Ureter (tissue), 1 donor: Measurements from ENCODE around the gene PYHIN1. TPM values are rescaled to one million over a fixed set of nuclear protein-coding genes. Genes with fewer than 3 reads are reported as not detected.
A peak's percentile ranks its signal among the peaks of the same experiment; 100 is the strongest.
"Not testable (repeated sequence)": the region's sequence is repeated elsewhere in the genome, so short reads cannot be mapped to it uniquely, and the experiment has no call there.

ENCODE experiments used
- DNase-seq: peaks from one replicate; pipeline ENCODE4 v3.0.0-alpha.2; 2020; ENCODE audit warnings: low spot score
- total RNA-seq: library from RNA; stranded (reverse); gene quantifications from one replicate; pipeline ENCODE4 v1.2.4, GENCODE V29; 2023
- donor health status: DM: yes; HTN: yes; CAD: no.

The PYHIN1 gene
- total RNA-seq, 1 donor from 2014 or later: 2.1 TPM

DNA sequence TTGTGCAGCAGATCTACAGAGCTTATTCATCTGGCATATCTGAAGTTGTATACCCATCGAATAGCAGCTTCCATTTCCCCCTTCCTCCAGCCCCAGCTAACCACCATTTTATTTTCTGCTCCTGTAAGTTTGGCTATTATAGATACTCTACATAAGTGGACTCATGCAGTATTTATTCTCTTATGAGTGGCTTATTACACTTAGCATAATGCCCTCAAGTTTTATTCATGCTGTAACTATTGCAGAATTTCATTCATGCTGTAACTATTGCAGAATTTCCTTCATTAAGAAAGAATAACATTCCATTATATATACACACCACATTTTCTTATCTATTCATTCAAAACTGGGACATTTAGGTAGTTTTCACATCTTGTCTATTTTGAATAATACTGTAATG lies 47.9 kb downstream of the PYHIN1 start:
- DNase-seq: no peak

DNA sequence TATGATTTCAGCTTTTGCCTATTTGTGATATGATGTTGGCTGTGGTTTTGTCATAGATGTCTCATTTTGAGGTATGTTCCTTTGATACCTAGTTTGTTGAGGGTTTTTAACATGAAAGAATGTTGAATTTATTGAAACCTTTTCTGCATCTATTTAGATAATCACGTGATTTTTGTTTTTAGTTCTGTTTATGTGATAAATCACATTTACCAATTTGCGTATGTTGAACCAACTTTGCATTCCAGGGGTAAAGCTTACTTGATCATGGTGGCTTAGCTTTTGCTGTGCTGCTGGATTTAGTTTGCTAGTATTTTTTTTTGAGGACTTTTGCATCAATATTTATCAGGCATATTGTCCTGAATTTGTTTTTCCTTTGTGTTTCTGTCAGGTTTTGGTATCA lies 51.9 kb downstream of the PYHIN1 start:
- no peak for DNase-seq

DNA sequence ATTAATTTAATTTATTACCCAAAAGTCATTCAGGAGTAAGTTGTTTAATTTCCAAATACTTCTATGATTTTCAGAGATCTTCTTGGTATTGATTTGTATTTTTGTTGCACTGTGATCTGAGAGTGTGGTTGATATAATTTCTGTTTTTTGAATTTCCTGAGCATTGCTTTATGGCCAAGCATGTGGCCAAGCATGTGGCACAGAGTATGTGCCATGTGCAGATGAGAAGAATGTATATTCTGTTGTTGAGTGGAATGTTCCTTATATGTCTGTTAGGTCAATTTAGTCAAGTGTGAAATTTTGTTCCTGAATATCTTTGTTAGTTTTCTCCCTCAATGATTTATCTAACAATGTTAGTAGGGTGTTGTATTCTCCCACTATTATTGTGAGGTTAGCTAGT lies 53.0 kb downstream of the PYHIN1 start:
- no peak for DNase-seq

DNA sequence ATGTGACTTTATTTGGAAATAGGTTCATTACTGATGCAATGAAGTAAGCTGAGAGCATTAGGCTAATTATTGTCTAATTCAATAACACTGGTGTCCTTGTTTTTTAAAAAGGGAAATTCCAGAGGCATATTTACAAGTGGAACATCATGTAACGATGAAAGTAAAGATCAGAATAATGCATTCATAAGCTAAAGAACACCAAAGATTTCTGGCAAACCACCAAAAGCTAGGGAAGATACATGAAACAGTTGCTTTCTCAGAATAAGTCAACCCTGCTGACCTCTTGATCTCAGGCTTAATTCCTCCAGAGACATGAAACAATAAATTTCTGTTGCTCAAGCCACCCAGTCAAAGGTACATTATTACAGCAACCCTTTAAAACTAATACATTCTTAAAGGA lies 58.1 kb downstream of the PYHIN1 start:
- DNase-seq: no peak

DNA sequence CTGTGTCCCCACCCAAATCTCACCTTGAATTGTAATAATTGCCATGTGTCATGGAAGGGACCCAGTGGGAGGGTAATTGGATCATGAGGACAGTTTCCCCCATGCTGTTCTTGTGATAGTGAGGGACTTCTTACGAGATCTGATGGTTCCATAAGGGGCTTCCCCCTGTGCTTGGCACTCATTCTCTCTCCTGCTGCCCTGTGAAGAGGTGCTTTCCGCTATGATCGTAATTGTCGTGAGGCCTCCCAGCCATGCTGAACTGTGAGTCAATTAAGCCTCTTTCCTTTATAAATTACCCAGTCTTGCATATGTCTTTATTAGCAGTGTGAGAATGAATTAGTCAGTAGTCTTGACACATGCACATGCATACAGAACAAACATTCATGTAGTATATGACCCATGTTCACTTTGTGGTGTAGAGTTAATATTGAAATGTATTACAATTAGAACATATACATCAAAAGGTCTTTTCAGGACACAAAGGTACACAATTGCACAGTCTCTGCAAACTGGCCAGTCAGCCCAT lies 61.5 kb downstream of the PYHIN1 start:
- no peak for DNase-seq

DNA sequence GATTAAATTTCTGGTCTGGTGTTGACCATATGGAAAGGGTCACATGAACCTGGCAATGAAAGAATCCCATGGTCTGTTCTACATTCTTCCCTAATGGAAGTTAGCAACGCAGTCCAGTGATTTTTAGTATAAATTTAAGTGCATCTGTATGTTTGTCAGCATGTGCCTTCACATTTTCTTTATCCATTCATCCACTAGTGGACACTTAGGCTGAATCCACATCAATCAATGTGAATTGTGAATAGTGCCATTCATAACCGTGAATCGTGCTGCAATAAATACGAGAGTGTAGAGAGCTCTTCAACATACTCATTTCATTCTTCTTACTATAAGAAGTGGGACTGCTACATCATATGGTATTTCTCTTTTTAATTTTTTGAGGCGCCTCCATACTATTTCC lies 65.6 kb downstream of the PYHIN1 start:
- DNase-seq: no peak

DNA sequence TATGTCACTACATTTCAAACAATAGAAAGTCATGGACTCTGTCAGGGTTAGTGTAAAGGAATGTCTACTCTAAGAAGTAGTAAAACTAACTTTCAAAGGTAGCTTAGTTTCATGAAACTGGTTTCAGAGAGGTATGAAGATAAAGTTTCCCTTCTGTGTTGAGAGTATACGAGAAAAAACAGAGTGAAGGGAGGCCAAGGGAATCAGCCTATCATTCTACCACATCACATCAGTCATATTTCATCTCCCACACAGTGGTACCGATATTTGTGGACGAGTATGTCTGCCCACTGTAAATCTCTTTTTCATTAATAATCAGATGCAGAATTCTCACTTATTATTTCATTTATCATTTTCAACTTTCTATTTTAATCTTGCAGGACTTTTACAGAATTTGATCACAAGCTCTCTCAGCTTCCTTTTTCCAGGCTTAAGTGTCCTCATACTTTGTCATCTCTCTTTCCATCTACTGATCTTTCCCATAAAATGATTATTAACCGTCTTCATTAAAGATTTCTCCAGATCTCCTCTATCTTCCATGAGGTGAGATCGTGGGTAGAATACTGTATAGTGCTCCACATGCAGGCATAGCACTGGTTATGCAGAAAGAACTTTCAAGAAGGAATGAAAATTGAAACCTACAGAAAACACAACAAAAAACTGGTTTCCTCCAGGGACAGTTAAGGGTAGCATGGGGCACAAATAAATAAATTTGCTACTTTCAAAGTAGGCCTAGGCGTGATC lies 66.9 kb downstream of the PYHIN1 start:
- no peak for DNase-seq

DNA sequence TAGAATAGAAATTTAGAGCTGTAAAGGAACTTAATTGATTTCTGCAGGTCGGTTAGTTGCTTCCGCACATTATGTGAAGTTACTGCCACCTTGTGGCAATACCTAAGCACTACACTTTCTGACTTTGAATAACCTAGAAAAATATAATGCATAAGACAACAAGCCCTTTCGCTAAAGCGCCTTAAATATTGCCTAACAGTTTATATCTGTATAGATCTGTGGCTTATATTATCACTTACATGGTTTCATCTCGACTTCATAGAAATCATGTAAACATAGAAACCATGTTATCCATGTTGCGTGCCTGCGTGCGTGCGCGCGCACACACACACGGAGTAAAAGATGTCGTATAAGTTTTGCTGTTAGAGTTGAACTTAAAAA lies 67.4 kb downstream of the PYHIN1 start:
- DNase-seq: no peak

DNA sequence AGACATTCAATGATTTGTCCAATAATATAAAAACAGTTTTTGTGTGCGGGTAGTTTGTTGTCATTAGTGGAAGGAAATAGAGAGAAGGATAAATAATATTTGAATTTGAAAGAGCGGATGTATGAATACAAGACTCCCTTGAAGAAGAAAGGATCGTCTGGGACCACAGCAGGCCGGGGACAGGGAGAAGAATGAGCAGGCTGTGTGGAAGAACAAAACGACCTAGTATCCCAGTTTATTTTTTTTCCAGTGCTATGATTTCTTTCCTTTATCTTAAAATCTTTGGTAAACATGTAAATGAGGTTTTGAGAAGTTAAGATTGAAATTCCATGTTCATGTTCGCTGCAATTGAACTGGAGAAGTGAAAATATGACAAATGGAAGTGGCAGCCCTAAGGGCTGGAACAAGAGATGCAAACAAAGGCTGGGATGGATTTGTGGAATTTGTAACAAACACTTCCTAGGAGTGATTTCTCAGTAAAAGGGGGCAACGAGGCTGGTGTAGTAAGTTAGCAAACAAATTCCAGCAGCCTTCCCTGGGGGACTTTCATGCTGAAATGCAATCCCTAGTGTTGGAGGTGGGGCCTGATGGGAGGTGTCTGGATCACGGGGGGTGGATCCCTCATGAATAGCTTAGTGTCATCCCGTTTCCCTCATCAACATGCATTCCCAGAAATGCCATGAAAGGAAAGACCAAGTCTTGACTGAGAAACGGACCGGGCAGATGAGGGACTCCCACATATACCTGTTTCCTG lies 68.1 kb downstream of the PYHIN1 start:
- DNase-seq: peak; percentile 82

DNA sequence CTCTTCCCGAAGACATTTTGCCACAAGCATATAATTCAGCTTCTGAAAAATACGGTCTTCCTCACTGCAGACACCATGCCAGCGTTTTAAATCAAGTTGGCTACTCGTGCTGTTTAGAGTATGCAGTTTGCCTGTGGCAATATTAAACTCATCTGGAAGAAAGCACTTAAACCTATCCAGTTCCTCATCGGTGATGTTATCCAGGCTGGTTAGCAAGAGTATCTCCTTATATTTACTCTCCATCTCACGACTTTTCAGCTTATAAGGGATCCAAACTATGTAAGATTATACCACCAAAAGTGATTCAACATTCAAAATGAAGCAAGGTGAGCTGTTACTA lies 68.7 kb downstream of the PYHIN1 start:
- no peak for DNase-seq

DNA sequence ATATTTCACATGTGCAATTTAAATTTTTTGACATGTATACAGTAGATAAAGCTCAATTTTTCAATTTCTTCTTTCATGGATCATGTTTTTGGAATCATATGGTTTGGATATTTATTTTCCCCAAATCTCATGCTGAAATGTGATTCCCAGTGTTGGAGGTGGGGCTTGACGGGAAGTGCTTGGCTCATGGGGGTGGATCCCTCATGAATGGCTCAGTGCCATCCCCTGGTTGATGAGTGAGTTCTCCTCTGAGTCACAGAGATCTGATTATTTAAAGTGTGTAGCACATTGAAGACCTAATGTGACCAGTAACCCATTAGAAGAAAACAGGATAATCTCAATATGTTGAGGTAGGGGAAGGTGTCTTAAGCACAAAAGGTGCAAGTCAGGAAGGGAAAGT lies 69.3 kb downstream of the PYHIN1 start:
- DNase-seq: peak; percentile 85

DNA sequence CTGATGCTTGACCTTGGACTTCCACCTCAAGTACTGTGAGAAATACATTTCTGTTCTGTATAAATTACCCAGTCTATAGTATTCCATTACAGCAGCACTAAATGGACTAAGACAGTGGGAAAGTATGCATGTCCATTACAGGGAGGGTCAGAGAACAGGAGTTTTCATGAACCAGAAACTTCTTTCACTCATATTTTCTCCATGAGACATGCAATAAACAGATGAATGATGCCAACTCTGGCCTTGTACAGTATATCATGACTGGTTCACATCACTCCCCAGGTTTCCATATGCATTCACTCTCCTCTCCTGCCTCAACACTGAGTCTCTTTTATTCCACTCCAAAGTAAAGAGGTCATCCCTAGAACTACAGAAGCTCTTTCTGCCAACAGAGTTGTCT lies 73.8 kb downstream of the PYHIN1 start:
- DNase-seq: no peak

DNA sequence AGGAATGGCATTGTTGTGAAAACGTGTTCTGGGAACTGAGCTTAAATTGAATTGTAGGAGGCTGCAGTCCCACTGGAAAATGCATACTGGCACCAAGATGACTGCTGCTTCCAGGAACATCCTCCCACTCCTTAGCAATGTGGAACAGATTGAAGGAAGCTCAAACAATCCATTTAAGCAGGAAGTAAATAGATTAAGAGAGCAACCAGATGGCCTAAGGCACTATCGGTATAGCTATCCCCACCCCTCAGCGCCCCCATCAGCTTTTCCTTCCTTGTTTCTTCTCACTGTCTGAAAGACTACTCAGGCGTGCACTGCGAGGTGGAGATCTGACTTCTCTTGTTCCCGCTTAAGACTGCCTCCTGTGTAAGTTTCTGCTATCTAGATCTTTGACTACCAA lies 74.3 kb downstream of the PYHIN1 start:
- no peak for DNase-seq

DNA sequence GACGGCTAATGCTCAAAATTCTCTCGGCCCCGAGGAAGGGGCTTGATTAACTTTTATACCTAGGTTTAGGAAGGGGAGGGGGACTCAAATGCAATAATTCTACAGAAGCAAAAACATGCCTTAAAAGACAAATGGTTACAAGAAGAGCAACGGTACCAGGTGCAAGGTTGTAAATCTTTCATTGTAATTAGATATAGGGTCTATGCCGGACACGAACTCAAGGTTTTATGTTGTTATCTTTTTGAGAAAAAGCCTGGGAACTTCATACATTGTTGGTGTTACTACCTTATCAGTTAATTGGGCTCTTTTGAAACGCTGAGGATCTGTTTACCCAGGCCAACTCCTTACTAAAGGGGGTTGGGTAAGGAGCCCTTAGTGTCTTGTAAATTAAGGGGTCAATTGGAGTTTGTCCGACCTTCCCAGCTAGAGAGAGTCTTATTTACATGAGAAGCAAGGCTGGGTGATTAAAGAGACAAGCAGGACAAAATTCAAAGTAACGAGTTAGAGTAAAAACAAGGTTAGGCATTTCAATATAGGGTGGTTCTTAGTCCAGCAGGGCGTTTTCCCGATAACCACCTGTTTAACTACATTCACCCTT lies 75.0 kb downstream of the PYHIN1 start:
- not testable (repeated sequence) for DNase-seq

DNA sequence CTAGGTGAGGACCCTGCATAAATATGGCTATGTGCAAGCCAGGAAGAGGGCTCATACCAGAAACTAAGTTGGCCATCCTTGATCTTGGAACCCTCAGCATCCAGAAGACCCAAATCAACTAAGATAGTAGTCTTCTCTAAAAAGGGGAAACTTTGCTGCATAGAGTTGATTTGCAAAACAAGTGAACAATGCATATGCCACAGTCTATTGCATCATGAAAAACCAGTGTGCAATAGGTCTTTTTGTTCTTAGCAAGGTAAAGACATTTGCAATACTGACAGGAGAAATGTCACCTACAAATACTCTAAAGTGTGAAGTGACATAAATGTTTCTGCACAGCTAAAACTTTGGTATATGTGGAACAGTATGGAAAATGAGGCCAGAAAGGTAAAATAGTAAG lies 76.4 kb downstream of the PYHIN1 start:
- no peak for DNase-seq

DNA sequence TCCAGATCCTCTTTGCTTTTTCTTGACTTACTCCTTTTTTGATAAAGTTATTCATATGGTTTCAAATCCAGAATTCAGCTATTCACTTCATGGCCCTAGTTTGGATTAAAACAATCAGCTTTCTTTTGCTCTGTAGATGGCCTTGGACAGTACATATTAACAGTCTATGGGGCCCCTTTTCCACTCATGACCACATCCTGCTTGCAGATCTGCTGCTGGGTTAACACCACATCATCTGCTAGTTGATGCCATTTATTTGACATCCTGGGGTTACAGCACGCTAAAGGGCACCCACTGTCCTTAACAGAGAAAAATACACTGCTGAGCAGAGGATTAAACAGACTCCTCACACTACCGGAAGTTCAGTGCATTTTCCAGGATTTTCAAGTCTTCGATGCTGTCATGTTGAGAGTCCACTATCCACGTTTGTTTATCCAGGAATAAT lies 77.4 kb downstream of the PYHIN1 start:
- no peak for DNase-seq

DNA sequence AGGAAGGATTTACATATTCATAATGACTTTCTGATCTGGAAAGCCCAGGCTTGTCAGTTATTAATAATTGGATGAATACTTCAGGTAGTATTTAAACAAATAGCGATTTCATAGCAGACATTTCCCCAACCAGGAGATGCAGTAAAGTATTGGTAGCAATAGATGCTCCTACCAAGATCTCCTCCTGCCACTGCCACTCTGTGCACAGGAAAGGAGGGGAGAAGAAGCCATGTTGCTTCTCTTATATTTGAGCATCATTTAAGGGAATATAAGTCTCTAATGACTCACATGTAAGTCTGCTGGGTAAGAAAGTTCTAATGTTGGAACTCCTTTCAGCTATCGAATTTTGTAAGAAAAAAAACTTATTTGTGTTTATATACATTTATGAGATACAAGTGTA lies 77.9 kb downstream of the PYHIN1 start:
- no peak for DNase-seq

DNA sequence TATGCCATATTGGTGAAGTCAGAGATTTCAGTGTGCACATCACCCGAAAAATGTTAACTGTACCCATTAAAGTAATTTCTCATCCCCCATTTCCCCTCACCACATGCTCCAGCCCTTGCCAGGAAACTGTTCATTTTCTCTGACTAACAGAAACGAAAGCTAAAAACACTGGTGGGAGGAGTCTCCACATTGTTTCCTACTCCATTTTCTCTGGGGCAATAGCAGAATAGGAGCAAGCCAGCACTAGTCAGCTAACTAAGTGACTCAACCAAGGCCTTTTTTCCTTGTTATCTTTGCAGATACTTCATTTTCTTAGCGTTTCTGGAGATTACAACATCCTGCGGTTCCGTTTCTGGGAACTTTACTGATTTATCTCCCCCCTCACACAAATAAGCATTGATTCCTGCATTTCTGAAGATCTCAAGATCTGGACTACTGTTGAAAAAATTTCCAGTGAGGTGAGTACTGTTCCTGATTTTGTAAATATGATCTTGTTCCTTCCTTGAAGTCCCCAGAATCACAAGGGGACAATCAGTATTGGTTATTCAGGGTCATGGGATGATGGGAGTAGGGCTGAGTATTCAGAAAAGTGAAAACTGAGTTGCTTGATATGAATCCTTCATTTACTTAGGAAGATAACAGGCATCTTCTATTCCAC lies 78.5 kb downstream of the PYHIN1 start, which contains the start of gene IFI16:
TSS of gene IFI16 (plus strand) at position 204 of the 658 bp plus-strand sequence. CDS start 4,774 bp downstream, outside the sequence.
- DNase-seq: peak; percentile 73

DNA sequence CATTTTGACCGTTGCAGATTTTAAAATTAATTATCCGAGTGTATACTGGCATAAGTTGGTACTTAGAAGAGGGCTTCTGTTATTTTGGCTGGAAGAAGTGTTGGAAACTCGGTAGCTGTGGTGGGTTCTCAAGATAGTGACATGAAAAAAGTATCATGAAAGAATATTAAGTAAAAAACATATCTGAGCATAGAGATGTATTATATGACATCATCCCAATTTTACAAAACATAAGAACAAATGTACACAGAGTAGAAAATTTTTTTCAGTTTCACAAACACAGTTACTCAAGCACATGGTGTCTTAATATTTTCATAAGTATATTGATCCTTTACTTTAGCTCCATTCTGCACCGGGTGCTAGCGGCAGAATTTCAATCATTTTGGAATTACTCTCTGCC lies 79.0 kb downstream of the PYHIN1 start:
- DNase-seq: no peak

DNA sequence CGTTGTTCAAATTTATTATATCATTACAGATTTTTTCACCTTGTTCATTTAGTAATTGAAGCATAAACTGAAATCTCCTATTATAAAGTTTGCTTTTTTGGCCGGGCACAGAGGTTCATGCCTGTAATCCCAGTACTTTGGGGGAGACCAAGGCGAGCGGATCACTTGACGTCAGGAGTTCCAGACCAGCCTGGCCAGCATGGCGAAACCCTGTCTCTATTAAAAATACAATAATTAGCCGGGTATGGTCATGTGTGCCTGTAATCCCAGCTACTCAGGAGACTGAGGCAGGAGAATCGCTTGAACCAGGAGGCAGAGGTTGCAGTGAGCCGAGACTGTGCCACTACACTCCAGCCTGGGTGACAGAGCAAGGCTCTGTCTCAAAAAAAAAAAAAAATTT lies 79.6 kb downstream of the PYHIN1 start:
- not testable (repeated sequence) for DNase-seq

DNA sequence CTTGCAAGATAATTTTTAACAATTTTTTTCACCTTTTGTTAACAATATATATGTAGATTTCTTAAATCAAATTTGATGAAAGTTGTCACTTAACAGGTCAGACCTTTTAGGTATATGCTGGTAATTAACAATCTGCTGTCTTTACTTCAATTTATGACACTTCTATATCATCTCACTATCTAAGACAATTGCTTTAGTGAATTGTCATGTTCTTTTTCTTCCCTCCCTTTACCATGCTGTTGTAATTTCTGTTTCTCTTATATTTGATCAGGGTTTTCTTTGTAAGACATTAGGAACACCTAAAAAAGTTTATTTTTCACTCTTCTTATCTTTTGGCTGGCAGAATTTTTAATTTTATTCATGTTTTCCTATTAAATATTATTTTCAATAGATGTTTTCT lies 80.4 kb downstream of the PYHIN1 start:
- DNase-seq: no peak

DNA sequence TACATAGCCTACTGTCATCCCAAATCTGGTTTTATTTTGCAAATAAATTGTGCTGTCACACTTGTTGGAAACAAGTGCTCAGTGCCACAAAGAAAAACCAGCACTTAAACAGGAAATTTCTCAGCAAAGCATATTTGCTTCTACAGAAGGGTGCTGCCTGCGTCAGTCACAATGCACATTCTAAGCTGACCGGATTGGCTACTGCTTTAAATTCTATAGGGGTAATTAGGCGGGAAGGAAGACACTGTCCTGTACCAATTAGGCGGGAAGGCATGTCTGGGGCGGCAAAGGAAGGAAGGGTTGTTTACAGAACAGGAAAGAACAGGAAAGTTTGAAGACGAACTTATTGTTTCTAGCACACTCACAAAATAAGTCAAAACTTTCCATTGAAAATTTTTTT lies 81.1 kb downstream of the PYHIN1 start:
- DNase-seq: no peak
